ENCODE results near the gene BIRC2.

BIRC2 gene

GRCh38 chr11:102391549-102392237, 44.7 kb downstream of the BIRC2 start:
- DNase-seq, result no peak
- Histone ChIP-seq H3K4ac (ENCODE audit: low read depth in 1 of 2, low read length in 2 of 2) (no peak overlapping the region), H3K27ac (ENCODE audit: low read length, poor library complexity, severe bottlenecking) (no peak overlapping the region), H3K4me2 (ENCODE audit: low read length, poor library complexity, severe bottlenecking) (no peak overlapping the region), H3K27me3 (ENCODE audit: control insufficient read depth in 1 of 2, insufficient read depth in 1 of 2, low read length in 2 of 2) (no peaks in the 10 kb centered on the region), H3K79me1 (replicated peaks; ENCODE audit: low read length, poor library complexity, severe bottlenecking) (peaks cover 26% of the 10 kb centered on the region), H3K4me1 (ENCODE audit: control insufficient read depth, insufficient read depth, low read depth, low read length) (peaks cover 9% of the 10 kb centered on the region), H2BK120ac (ENCODE audit: low read depth, low read length) (no peak overlapping the region), H2AK5ac (ENCODE audit: low read length, severe bottlenecking) (no peak overlapping the region), H3K4me3 (ENCODE audit: insufficient read depth in 1 of 2, low read depth in 1 of 2, low read length in 2 of 2) (no peak overlapping the region), H2BK12ac (ENCODE audit: low read length in 2 of 2) (no peak overlapping the region), H2BK15ac (ENCODE audit: low read depth, poor library complexity, severe bottlenecking) (no peak overlapping the region), H3K9ac (ENCODE audit: low read length) (no peak overlapping the region), H3K9me3 (ENCODE audit: control insufficient read depth, low read length) (no peaks in the 10 kb centered on the region), H4K91ac (ENCODE audit: low read length) (no peak overlapping the region), H4K8ac (ENCODE audit: low read length) (peak overlapping the region; percentile 60), H2BK5ac (ENCODE audit: low read depth, low read length, poor library complexity, severe bottlenecking) (no peak overlapping the region), H2AFZ (ENCODE audit: low read depth, low read length) (no peak overlapping the region), H3K14ac (ENCODE audit: low read length in 2 of 2) (no peak overlapping the region), H3K18ac (ENCODE audit: low read depth in 1 of 2, low read length in 2 of 2) (no peak overlapping the region), H3K36me3 (ENCODE audit: control insufficient read depth in 1 of 2, insufficient read depth in 2 of 2, low read depth in 1 of 2, low read length in 2 of 2) (peaks cover 39 to 84% of the 10 kb centered on the region in 2 experiments), H3K23ac (ENCODE audit: low read length in 2 of 2) (no peak overlapping the region)
- WGBS, result 92% methylated on average over 4 of the region's 4 CpGs

DNA sequence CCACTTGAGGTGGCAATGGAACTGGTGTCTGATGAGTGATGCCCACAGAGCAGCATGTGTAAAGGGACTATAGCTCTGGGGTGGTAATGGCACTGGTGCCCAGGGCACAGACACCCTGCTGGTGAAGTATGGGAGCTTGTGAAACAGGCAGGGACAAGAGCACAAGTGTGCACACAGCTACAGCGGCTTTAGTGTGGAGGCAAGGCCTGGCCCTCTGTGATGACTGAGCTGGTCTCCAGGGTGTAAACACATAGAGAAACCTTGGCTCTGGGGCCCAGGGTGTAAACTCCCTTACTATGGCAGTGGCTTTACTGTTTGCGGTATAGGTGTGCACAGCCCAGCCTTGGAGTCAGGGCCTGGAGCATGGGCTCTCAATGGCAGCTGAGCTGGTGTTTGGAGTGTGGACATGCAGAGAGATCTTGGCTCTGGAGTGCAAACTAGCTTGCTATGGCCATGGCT, 46.3 kb downstream of the BIRC2 start:
- Histone ChIP-seq H3K9me3 (ENCODE audit: control insufficient read depth, low read length) (no peaks in the 10 kb centered on the region), H2AK5ac (ENCODE audit: low read length, severe bottlenecking) (no peak overlapping the region), H3K23ac (ENCODE audit: low read length in 2 of 2) (peak overlapping the region in 1 of 2 experiments; percentile 65)

DNA sequence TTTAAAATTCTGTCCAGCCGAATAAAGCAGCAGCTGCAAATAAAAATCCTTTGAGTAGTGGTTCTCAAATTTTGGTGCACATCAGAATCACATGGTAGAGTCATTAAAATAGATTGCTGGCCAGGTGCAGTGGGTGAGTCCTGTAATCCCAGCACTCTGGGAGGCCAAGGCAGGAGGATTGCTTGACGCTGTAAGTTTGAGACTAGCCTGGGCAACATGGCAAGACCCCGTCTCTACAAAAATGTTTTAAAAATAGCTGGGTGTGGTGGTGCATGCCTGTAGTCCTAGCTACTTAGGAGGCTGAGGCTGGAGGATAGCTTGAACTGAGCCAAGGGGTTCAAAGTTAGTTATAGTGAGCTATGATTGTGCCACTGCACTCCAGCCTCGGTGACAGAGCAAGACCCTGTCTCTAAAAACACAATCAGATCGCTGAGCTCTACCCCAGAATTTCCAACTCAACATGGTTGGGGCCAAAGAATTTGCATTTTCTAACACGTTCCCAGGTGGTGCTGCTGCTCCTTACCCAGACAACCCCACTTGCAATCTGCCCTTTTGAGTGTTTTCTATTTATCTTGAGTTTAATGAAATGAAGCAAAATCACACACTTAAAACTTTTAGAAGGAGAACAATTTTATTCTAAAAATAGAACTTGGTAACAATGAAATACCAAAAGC, 48.8 kb downstream of the BIRC2 start:
- Histone ChIP-seq H3K23ac (ENCODE audit: low read length in 2 of 2) (no peak overlapping the region), H2BK12ac (ENCODE audit: low read length in 2 of 2) (no peak overlapping the region), H3K9me3 (ENCODE audit: control insufficient read depth, low read length) (no peaks in the 10 kb centered on the region), H4K8ac (ENCODE audit: low read length) (peak overlapping the region; percentile 22), H3K4me2 (ENCODE audit: low read length, poor library complexity, severe bottlenecking) (no peak overlapping the region), H3K27ac (ENCODE audit: low read length, poor library complexity, severe bottlenecking) (no peak overlapping the region), H3K14ac (ENCODE audit: low read length in 2 of 2) (no peak overlapping the region), H2BK5ac (ENCODE audit: low read depth, low read length, poor library complexity, severe bottlenecking) (no peak overlapping the region), H3K27me3 (ENCODE audit: control insufficient read depth in 1 of 2, insufficient read depth in 1 of 2, low read length in 2 of 2) (no peaks in the 10 kb centered on the region), H3K18ac (ENCODE audit: low read depth in 1 of 2, low read length in 2 of 2) (no peak overlapping the region), H2BK120ac (ENCODE audit: low read depth, low read length) (no peak overlapping the region), H3K4me1 (ENCODE audit: control insufficient read depth, insufficient read depth, low read depth, low read length) (peaks cover 9% of the 10 kb centered on the region), H3K9ac (ENCODE audit: low read length) (no peak overlapping the region), H3K79me1 (replicated peaks; ENCODE audit: low read length, poor library complexity, severe bottlenecking) (peaks cover 26% of the 10 kb centered on the region), H2AK5ac (ENCODE audit: low read length, severe bottlenecking) (no peak overlapping the region), H3K36me3 (ENCODE audit: control insufficient read depth in 1 of 2, insufficient read depth in 2 of 2, low read depth in 1 of 2, low read length in 2 of 2) (peaks cover 34 to 83% of the 10 kb centered on the region in 2 experiments), H3K4ac (ENCODE audit: low read depth in 1 of 2, low read length in 2 of 2) (no peak overlapping the region), H4K91ac (ENCODE audit: low read length) (no peak overlapping the region), H3K4me3 (ENCODE audit: insufficient read depth in 1 of 2, low read depth in 1 of 2, low read length in 2 of 2) (no peak overlapping the region), H2AFZ (ENCODE audit: low read depth, low read length) (no peak overlapping the region), H2BK15ac (ENCODE audit: low read depth, poor library complexity, severe bottlenecking) (no peak overlapping the region)
- DNase-seq, result no peak
- 92% methylated on average over 6 of the region's 6 CpGs for WGBS

More for the DNA sequence above, 46.3 kb downstream of the BIRC2 start:
- Histone ChIP-seq H4K91ac (ENCODE audit: low read length) (no peak overlapping the region), H3K4me1 (ENCODE audit: control insufficient read depth, insufficient read depth, low read depth, low read length) (peaks cover 9% of the 10 kb centered on the region), H3K36me3 (ENCODE audit: control insufficient read depth in 1 of 2, insufficient read depth in 2 of 2, low read depth in 1 of 2, low read length in 2 of 2) (peaks cover 39 to 80% of the 10 kb centered on the region in 2 experiments), H3K4me2 (ENCODE audit: low read length, poor library complexity, severe bottlenecking) (no peak overlapping the region), H3K27ac (ENCODE audit: low read length, poor library complexity, severe bottlenecking) (no peak overlapping the region), H2BK120ac (ENCODE audit: low read depth, low read length) (no peak overlapping the region), H3K4ac (ENCODE audit: low read depth in 1 of 2, low read length in 2 of 2) (no peak overlapping the region), H2BK15ac (ENCODE audit: low read depth, poor library complexity, severe bottlenecking) (no peak overlapping the region), H3K27me3 (ENCODE audit: control insufficient read depth in 1 of 2, insufficient read depth in 1 of 2, low read length in 2 of 2) (no peaks in the 10 kb centered on the region), H4K8ac (ENCODE audit: low read length) (no peak overlapping the region), H2BK12ac (ENCODE audit: low read length in 2 of 2) (no peak overlapping the region), H3K9ac (ENCODE audit: low read length) (no peak overlapping the region), H3K79me1 (replicated peaks; ENCODE audit: low read length, poor library complexity, severe bottlenecking) (peaks cover 26% of the 10 kb centered on the region), H3K18ac (ENCODE audit: low read depth in 1 of 2, low read length in 2 of 2) (no peak overlapping the region), H3K4me3 (ENCODE audit: insufficient read depth in 1 of 2, low read depth in 1 of 2, low read length in 2 of 2) (no peak overlapping the region), H3K14ac (ENCODE audit: low read length in 2 of 2) (no peak overlapping the region), H2AFZ (ENCODE audit: low read depth, low read length) (no peak overlapping the region), H2BK5ac (ENCODE audit: low read depth, low read length, poor library complexity, severe bottlenecking) (no peak overlapping the region)
- no peak for DNase-seq
- WGBS, result 100% methylated on average over 2 of the region's 2 CpGs

GRCh38 chr11:102396708-102397563, 49.9 kb downstream of the BIRC2 start:
- no peak overlapping the region for H4K91ac ChIP-seq (ENCODE audit: low read length)

More at GRCh38 chr11:102396708-102397563, 49.9 kb downstream of the BIRC2 start:
- Histone ChIP-seq H3K14ac (ENCODE audit: low read length in 2 of 2) (no peak overlapping the region), H3K4ac (ENCODE audit: low read depth in 1 of 2, low read length in 2 of 2) (no peak overlapping the region), H3K27ac (ENCODE audit: low read length, poor library complexity, severe bottlenecking) (no peak overlapping the region), H3K4me2 (ENCODE audit: low read length, poor library complexity, severe bottlenecking) (no peak overlapping the region), H2BK5ac (ENCODE audit: low read depth, low read length, poor library complexity, severe bottlenecking) (no peak overlapping the region), H2AFZ (ENCODE audit: low read depth, low read length) (no peak overlapping the region), H2BK15ac (ENCODE audit: low read depth, poor library complexity, severe bottlenecking) (no peak overlapping the region), H2BK120ac (ENCODE audit: low read depth, low read length) (no peak overlapping the region), H3K9ac (ENCODE audit: low read length) (no peak overlapping the region), H3K36me3 (ENCODE audit: control insufficient read depth in 1 of 2, insufficient read depth in 2 of 2, low read depth in 1 of 2, low read length in 2 of 2) (peaks cover 24 to 83% of the 10 kb centered on the region in 2 experiments), H3K27me3 (ENCODE audit: control insufficient read depth in 1 of 2, insufficient read depth in 1 of 2, low read length in 2 of 2) (no peaks in the 10 kb centered on the region), H3K4me3 (ENCODE audit: insufficient read depth in 1 of 2, low read depth in 1 of 2, low read length in 2 of 2) (no peak overlapping the region), H2BK12ac (ENCODE audit: low read length in 2 of 2) (no peak overlapping the region), H3K79me1 (replicated peaks; ENCODE audit: low read length, poor library complexity, severe bottlenecking) (peaks cover 16% of the 10 kb centered on the region), H3K4me1 (ENCODE audit: control insufficient read depth, insufficient read depth, low read depth, low read length) (peaks cover 7% of the 10 kb centered on the region), H4K8ac (ENCODE audit: low read length) (no peak overlapping the region), H3K23ac (ENCODE audit: low read length in 2 of 2) (no peak overlapping the region), H3K18ac (ENCODE audit: low read depth in 1 of 2, low read length in 2 of 2) (no peak overlapping the region), H3K9me3 (ENCODE audit: control insufficient read depth, low read length) (no peaks in the 10 kb centered on the region), H2AK5ac (ENCODE audit: low read length, severe bottlenecking) (no peak overlapping the region)
- no peak for DNase-seq
- WGBS, result 100% methylated on average over 1 of the region's 4 CpGs

Measured in mesenchymal stem cell (in vitro differentiated cells and primary cell).